ENCODE data around the gene FOXR1.

The FOXR1 gene

GRCh38 chr11:118929501-118930093 lies 42.0 kb upstream of the FOXR1 start (continued):
- TF ChIP-seq ZNF398 (tag by site-specific recombination; IDR thresholded peaks at IDR 0.05) (peak; percentile 89), ZNF600 (tag by site-specific recombination; IDR thresholded peaks at IDR 0.05) (peak; percentile 86), ZNF670 (tag by site-specific recombination; IDR thresholded peaks at IDR 0.05; ENCODE audit: low read depth) (no peak), ZNF341 (tag by site-specific recombination; IDR thresholded peaks at IDR 0.05; ENCODE audit: low read depth) (peak; percentile 77), ZFP3 (tag by site-specific recombination; IDR thresholded peaks at IDR 0.05; ENCODE audit: low read depth) (peak; percentile 39; the same call in 1 of the 2 replicates), GLIS1 (tag by site-specific recombination; IDR thresholded peaks at IDR 0.05) (no peak), ZBTB8A (tag by site-specific recombination; IDR thresholded peaks at IDR 0.05) (peak; percentile 34; the same call in 1 of the 2 replicates), ZBTB7A (tag by site-specific recombination; IDR thresholded peaks at IDR 0.05; ENCODE audit: low read depth) (peak; percentile 69; the same call in 1 of the 2 replicates), ZNF501 (tag by site-specific recombination; IDR thresholded peaks at IDR 0.05) (0 out of 2 replicates have a peak, but pooled peaks have one; percentile 14), ZNF140 (tag by site-specific recombination; IDR thresholded peaks at IDR 0.05) (no peak), PRDM1 (tag by site-specific recombination; IDR thresholded peaks at IDR 0.05) (no peak), ZFP41 (tag by site-specific recombination; IDR thresholded peaks at IDR 0.05; ENCODE audit: borderline replicate concordance) (no peak), WT1 (tag by site-specific recombination; IDR thresholded peaks at IDR 0.05) (peak; percentile 22; the same call in 1 of the 2 replicates), ZNF692 (tag by site-specific recombination; IDR thresholded peaks at IDR 0.05) (0 out of 2 replicates have a peak, but pooled peaks have one; percentile 10), ZSCAN30 (tag by site-specific recombination; IDR thresholded peaks at IDR 0.05) (peak; percentile 73), ZBTB6 (tag by site-specific recombination; IDR thresholded peaks at IDR 0.05) (peak; percentile 63), ZXDB (tag by site-specific recombination; IDR thresholded peaks at IDR 0.05) (peak; percentile 18; the same call in 1 of the 2 replicates), ZBTB17 (tag by site-specific recombination; IDR thresholded peaks at IDR 0.05) (peak; percentile 58), ZBTB11 (tag by site-specific recombination; conservative IDR thresholded peaks at IDR 0.05; ENCODE audit: low read depth) (0 out of 2 replicates have a peak, but pooled peaks have one; percentile 2), PRDM10 (tag by site-specific recombination; IDR thresholded peaks at IDR 0.05) (peak; percentile 78)

Data from HEK293 (cell line).